NCI-H446 (cell line): ENCODE results near the gene KIF26B.
"Not testable (repeated sequence)": the region's sequence is repeated elsewhere in the genome, so short reads cannot be mapped to it uniquely, and the experiment has no call there.

Experiments used
- DNase-seq, 2 experiments: peaks; one replicate each; lab custom pipeline; 2025; lab: John Stamatoyannopoulos, UW

KIF26B gene

DNA sequence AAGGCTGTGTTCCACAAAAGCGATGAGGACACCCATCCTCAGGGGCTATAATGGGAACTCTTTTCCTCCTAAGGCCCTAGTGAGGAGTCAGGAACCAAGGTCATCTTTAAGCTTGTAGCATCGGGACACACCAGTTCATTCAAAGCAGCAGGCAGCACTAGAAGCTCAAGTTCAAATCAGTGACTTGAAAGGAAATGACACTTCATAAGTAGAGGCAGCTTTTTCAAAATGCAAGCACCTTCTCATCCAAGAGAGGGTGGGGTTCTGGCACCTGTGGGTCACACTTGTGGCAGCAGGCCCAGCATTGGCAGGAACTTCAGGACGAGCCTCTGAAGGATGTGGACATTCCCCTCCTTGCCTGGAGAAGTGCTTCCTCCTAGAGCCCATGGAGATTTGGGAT, 496.3 kb downstream of the KIF26B start:
- DNase-seq: no peak

DNA sequence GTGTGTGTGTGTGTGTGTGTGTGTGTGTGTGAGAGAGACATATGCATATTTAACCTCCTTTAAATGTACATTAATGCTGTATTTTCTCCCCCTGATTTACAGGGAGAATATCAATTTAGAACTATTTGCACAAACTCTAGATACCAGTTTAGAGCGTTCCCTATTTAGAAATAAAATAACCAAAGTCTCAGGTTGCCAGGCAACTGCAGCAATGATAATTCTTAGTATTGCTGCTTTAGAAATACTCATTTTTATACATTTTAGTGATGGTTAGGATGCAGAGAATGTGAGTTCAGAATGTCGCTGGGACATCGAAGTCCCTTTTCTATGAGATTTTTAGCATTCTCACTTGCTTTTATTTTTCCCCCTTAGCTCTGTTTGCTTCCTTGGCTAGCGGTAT, 497.3 kb downstream of the KIF26B start:
- DNase-seq: no peak

DNA sequence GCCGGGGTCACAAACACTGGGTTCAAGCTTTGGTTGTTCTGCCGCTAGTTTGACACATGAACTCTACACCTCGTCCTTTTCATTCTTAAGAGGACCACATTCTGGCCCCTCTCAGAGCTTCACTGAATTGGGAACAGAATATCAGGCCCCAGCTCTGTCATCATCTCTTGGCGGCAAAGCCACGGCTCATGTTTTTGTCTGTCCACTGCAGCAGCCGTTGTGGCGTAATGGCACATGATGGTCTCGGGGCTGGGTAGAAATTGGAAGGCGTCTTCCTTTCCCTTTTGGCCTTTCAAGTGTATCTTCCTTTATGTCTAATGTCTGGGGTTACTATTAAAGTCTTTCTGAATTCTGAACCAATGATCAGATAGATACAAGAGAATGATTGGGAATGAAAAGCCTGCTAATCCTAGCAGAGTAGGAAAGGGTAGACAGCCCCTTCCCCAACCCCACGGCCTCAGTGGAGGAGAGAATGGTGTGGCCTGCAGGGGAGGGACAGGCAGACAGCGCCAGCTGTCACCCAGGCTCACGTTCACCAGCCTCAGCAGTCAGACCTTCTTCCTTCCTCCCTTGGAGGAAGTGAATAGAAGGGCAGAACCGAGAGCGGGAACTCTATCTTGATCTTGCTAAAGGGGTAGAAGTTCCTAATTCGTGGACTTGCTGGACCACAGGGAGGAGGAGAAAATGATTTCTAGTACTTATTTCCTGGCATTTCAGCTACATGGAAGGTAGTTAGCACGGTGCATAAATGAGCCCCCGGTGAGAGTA, 498.1 kb downstream of the KIF26B start:
- DNase-seq: no peak

DNA sequence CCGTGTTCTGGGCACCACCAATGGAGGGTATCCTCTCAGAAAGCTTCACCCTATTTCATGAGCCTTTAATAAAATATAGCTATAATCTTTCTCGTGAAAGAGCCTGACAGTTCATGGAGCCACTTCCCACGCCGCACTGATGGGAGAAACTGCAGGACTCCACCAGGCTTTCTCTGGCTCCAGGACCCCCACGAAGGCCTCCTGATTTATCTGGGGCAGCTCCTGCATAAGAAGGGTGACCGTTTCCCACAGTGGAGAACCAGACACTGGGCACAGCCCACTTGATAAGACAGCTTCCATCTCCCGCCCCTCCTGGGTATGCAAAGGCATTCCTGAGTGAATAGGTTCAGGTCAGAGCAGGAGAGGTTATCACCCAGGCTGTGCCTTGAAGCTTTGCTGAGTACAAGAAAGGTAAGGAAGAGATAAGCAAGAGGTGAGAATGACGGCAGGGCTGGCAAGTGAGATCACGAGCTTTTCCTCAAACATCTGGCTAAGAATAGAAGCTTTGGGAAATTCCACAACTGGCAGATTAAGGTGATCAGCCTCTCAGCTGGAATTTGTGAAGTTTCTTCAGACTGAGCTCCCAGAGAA, 499.8 kb downstream of the KIF26B start:
- no peak for DNase-seq

DNA sequence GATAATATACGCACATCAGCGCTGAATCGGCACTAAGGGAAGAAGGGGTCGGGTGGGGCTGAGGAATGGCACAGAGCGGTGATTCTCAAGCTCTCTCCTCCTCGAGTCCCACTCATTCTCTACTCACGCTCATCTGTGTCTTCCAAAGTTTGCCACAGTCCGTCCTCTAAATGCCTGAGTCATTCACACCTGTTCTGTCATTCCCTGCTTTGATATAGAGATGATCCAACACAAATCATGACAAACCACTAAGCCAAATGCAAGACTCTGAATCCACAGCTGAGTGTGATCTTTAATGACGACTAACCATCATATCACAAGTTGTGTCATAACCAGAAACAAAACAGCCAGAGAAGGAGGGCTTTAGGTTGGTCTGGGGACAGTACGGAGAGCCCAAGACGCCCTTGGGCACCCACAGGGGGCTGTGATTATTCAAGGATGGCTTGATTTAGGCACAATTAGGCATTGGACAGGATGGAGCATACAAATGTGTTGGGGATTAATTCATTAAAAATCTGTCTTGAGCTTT, 501.5 kb downstream of the KIF26B start:
- DNase-seq: no peak

DNA sequence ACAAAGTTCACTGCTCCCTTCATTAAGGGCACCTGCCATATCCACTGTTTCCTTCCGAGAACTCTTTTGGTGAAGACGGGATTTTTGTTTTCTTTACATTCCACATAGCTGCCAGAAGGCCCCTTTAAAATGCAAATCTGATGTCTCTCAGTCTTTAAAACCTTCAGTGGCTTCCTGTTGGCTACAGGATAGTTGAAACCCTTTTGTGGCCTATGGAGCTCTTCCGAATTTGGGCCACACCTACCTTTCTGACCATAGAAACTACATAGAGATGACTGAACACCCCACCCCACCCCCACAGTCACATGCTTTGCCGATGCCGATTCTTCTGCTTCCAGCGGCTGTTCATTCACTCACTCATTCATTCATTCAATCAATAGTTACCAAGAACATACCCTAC, 502.6 kb downstream of the KIF26B start:
- no peak for DNase-seq

DNA sequence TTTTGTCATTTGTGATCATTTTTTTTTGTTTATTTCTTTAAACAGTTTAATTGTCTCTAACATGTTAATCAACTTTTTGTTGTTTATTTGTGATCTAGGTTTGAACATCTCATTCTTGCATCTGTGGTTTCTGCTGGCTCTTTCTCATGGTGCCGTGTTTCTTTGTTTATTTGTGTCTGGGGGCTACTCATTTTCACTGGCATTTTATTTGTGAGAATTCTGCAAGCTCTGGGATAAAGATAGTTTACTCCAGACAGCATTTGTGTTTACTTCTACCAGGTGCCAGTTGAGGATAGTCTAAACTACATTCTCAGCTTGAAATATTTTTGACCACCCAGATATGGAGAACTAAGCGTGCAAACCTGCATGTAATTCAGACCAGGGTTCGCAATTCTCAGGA, 508.6 kb downstream of the KIF26B start:
- no peak for DNase-seq

DNA sequence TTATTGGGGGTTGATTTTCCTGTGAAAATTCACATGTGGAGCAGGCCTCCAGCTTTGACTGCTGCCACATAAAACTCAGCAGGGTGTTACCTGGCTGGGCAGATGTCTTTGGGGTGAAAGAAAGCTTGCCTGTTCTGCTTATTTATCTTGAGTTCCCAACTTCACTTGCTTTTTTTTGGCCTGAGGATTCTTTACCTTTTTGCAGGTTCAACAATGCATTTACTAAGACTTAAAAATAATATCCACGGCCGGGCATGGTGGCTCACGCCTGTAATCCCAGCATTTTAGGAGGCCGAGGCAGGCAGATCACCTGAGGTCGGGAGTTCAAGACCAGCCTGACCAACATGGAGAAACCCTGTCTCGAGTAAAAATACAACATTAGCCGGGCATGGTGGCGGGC, 509.1 kb downstream of the KIF26B start:
- no peak for DNase-seq

DNA sequence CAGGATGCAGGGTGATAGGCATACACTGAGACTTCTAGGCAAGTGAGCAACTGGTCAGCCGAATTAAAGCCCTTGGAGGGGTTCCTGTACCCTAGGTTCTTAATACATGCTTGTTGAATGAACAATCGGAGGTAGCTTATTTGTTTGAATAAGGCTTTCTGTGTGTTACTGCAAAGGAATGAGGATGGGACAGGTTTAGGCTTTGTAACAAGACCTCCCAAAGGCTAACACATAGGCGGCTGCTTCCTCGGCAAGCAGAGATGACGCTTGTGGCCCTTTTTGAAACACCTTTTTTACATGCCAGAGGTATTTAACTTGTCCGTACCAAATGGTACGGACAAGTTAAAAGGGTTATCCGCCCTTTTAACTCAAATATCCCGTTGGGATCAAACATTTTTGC, 511.6 kb downstream of the KIF26B start:
- DNase-seq: no peak

DNA sequence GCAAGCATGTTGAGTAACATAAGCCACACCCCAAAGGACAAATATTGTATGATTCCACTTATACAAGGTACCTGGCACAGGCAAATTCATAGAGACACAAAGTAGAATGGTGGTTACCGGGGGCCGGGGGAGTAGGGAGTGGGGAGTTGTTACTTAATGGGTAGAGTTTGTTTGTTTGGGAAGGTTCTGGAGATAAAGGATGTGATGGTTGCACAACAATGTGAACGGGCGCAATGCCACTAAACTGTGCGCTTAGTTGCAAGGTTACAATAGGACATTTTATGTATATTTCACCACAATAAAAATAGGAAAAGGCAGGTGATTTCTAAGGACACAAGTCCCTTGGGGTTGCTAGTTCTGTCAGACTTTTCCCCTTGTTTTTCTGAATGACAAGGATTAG, 516.6 kb downstream of the KIF26B start:
- no peak for DNase-seq

DNA sequence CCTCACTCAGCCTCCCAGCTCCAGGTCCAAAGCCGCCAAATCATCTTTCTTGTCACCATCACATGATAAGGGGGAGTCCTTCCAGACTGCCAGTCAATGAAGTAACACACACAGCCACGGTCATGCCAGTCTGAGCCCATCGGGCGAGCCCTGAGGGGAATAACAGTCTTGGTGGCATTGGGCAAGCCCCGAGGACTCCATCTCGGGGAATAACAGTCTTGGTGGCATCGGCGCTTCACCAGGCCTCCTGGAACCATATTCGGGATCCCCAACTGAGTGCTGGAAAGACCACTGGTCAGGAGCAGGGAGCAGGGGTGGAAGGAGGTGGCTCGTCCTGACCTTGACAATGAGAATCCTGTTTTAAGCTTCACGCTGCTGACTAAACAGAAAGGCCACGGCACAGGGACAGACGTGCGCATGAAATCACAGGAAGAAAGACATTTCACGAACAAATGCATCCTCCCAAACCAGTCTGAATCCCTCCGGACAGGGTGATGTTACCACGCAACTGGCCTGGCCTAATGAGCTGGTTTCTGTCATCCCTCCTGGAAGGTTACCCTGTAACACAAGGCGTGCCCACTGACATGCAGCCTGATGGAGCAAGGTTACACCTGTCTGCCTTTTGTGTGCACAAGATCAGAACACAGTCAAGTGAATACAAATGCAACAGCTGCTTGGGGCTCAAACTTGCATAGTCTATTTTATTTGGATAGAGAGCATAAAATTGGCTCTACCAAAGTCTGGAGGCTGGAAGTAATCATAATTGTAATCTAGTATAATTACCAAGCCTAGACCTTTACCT, 517.4 kb downstream of the KIF26B start:
- DNase-seq: no peak

DNA sequence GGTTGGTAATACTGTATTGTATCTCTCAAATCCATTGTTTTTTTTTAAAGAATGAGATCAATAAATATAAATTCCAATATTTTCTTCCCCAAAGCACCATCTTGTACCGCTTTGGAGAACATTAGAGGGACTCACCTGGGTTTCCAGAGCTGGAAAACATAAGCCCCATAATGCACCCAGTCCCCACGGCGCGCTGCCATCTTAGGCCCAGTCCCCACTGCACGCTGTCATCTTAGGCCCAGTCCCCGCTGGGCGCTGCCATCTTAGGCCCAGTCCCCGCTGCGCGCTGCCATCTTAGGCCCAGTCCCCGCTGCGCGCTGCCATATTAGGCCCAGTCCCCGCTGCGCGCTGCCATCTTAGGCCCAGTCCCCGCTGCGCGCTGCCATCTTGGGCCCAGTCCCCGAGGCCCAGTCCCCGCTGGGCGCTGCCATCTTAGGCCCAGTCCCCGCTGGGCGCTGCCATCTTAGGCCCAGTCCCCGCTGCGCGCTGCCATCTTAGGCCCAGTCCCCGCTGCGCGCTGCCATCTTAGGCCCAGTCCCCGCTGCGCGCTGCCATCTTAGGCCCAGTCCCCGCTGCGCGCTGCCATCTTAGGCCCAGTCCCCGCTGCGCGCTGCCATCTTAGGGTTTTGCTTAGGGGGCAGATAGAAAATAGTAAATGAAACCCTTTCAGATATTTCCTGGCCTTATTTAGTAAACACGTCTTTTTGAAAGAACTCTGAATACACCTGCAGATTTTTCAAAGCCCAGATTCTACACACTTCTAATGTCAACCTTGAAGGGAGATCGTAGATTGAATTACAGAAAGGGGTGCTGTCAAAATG, 518.3 kb downstream of the KIF26B start:
- DNase-seq: not testable (repeated sequence)

DNA sequence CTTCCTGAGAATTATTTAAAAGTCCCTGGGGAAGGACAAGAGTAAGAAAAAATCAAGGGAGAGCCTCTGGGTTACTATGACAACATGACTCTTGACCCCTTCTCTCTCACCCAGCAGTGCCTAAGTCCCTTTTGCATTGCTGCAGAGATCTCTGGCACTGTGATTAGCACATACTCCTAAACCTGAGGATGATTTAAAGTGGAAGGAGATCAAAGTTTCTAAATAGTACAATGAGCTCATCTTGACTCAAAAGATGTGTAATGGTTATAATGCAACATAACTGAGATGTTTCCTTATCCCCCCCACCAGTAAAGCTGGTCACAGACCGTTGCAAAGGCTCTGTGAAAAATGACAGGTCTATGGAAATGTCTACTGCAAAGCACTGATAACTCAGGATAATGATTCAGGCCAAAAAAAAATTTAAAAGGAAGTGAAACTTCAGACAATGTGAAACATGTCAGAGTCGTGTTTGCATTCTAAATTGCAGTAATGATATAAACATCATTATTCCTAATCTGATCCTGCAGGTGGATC, 519.2 kb downstream of the KIF26B start:
- DNase-seq: no peak

DNA sequence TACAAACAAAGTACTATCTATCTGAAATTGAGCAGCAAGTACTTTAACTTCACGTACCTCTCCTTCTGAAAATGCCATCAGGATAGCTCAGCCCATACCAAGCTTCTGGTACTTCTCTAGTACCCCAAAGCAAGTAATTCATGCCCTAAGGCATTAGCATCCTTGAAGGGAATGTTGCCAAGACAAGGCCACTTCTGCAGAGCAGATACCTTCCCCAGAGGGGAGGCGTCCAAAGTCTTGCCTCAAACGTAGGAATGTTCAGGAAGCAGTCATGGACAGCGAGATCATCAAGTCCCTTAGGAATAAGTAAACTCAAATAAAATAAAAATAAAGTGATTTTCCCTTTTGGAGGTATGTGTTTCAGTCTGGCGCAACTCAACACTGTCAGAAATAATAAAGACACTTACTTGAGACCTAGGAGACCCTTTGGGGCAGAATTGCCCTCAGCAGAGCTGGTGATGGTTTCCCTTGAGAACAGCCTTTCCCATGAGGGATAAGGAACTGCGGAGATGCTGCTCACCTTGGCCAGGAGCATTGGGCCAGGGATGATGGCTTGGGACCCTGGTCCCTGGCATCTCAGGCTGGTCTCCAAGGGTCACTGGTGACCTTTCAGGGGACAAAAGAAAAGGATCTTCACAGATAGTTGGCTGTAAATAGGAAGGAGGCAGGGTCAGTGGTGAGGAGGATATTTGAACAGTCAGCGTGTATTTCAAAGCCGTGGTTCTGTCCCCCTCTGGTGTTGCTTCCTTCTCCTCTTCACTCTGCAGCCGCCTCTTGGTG, 522.9 kb downstream of the KIF26B start:
- no peak for DNase-seq

DNA sequence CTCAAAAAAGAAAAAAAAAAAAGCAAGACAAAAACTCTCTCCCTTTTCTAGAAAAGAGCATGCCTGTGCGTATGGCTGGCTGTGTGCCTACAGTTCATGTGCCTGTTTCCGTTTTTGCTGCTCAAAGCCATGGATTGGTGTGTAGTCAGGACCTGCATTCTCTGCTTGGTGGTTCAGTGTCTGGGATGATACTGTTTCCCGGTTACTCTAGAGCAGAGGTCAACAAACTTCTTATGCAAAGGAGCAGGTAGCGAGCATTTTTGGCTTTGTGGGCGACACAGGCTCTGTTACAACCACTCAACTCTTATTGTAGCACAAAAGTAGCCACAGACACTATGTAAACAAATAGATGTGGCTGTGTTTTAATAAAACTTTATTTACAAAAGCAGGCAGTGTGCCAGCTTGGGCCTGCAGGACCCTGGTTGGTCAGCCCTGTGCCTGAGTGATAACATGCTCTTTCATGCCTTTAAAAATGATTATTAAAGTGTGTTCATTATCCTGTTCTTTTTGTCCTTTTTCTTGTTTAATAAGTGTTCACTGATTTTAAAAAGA, 524.2 kb downstream of the KIF26B start:
- no peak for DNase-seq

DNA sequence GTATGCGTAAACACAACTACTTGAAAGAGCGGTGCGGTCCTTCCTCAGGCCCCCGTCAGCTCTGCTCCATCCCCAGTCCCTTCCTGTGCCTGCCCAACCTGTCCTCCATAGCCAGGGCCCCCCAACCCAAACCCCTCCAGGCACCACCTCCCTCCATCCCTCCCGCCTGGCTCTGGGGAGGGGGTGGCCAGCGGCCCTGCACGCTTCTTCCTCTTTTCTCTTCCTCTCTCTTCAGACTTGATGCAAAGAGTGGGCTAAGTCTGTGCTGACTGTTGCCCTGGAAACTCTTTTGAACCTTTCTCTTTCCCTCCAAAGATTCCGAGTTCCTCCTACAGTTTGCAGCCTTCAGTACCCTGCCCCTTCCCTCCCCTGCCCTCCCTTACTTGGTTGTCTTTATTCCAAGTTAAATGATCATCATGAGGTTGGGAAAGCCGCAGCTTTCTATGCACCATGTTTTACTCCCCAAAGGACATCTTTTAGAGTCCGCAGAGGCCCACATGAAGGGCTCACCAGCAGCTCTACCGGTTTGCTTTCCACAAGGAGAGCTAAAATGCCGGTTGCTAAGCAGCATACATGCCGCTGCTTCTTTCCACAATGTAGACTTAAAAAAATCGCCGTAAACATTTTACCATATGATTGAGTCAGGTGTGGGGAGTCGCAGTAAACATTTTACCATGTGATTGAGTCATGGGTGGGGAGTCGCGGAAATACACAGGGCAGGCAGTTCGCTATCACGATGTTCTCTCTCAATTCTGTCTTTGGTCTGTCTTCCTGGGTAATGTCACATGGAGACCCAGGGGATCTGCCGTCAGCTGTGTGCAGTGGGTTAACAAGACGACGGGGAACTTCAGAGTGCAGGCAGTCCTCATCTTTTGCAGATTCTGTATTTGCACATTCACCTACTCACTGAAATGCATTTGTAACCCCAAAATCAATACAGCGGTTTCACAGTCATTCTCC, 525.3 kb downstream of the KIF26B start:
- DNase-seq: no peak

DNA sequence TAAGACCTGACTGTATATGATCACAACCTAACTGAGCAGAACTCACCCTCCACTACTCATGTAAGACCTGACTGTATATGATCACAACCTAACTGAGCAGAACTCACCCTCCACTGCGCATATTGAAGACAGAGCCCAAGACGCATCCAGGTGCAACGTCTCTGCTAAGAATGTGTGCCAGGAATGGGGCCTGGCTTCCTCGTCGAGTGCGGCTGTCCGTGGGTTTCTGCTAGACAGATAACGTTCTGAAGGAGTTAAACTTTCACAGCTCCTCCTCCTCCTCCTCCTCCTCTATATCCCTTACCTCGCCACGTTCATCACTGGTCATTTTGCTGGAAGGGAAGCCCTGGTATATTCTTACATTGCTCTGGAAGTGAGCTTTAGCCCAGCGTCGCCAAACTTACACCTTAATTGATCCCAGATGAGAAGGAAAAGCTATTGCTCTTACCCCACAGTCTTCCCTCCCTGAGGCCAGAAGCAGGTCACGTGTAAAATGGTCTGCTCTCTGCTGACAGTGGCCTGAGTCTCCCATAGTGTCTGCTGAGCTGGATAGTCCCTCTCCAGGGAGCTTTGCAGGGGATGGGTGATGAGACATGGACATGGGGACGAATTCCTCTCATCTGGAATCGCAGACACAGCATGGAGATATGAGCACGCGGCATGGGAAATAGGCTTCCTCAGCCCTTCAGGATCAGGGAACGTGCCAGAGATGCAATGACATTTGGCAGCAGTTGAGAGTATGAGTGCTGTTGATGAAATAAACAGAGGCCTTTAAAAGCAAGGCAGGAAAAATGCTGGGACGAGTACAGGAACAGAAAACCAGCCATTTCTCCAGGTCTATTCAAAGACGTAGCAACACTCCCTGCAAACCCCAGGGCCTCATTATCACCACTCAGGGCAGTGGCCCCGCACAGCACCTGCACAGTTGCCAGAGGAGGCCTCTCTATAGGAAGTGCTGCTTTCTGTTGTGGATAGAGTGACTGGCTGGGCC, 528.1 kb downstream of the KIF26B start:
- peak in 1 of 2 experiments; percentile 23 for DNase-seq

DNA sequence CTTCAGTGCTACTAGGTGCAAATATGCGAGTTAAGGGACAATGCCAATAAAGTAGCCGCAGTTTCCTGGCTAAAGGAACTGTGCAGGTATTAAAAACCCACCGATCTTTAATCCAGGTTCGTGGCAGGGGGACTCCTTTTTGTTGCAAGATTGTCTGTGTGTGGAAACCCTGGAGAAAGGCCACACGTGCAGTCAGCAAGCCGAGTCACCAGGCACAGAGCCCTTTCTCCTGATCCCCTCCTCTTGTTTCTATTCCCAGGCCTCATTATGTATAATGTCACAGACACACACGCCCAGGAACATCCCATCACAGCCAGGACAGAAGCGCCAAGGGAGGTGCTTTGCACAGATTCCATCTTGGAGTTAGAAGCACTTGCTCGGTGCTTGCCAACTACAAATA, 528.9 kb downstream of the KIF26B start:
- no peak for DNase-seq
